ENCODE results near the gene TAS2R19.

TAS2R19 gene

GRCh38 chr12:11016937-11017336 lies 5.5 kb downstream of the TAS2R19 start:
- ATAC-seq (ENCODE audit: low read depth) = no peak
- DNase-seq (ENCODE audit: low spot score) = no peak
- Histone ChIP-seq H3K36me3 (ENCODE audit: low read depth) (no peaks in the 10 kb centered on the region), H3K9me3 (ENCODE audit: severe bottlenecking) (no peaks in the 10 kb centered on the region), H3K27ac (ENCODE audit: poor library complexity, severe bottlenecking) (no peak overlapping the region), H3K27me3 (ENCODE audit: insufficient read depth, poor library complexity, severe bottlenecking) (no peaks in the 10 kb centered on the region), H3K4me3 (ENCODE audit: severe bottlenecking) (no peak overlapping the region), H3K4me1 (ENCODE audit: insufficient read depth, poor library complexity, severe bottlenecking) (no peaks in the 10 kb centered on the region)
- no peak for TF ChIP-seq CTCF (IDR thresholded peaks at IDR 0.05; ENCODE audit: poor library complexity, severe bottlenecking)

GRCh38 chr12:11015775-11016430 lies 6.5 kb downstream of the TAS2R19 start:
- H3K4me1 ChIP-seq (ENCODE audit: insufficient read depth, poor library complexity, severe bottlenecking) = no peaks in the 10 kb centered on the region
- no peak overlapping the region for H3K4me3 ChIP-seq (ENCODE audit: severe bottlenecking)
- no peak for TF ChIP-seq CTCF (IDR thresholded peaks at IDR 0.05; ENCODE audit: poor library complexity, severe bottlenecking)
- ATAC-seq (ENCODE audit: low read depth) (no peak), DNase-seq (ENCODE audit: low spot score) (no peak)
- no peaks in the 10 kb centered on the region for H3K36me3 ChIP-seq (ENCODE audit: low read depth)
- H3K27ac ChIP-seq (ENCODE audit: poor library complexity, severe bottlenecking) = no peak overlapping the region
- H3K27me3 ChIP-seq (ENCODE audit: insufficient read depth, poor library complexity, severe bottlenecking) = no peaks in the 10 kb centered on the region
- no peaks in the 10 kb centered on the region for H3K9me3 ChIP-seq (ENCODE audit: severe bottlenecking)

- TF ChIP-seq CTCF (IDR thresholded peaks at IDR 0.05; ENCODE audit: poor library complexity, severe bottlenecking) = no peak
- DNase-seq (ENCODE audit: low spot score) = no peak
Observed at GRCh38 chr12:11014234-11014633, 8.2 kb downstream of the TAS2R19 start.

GRCh38 chr12:11007608-11008007 lies 14.8 kb downstream of the TAS2R19 start:
- H3K4me3 ChIP-seq (ENCODE audit: severe bottlenecking) = no peak overlapping the region
- no peak overlapping the region for H3K27ac ChIP-seq (ENCODE audit: poor library complexity, severe bottlenecking)
- no peaks in the 10 kb centered on the region for H3K4me1 ChIP-seq (ENCODE audit: insufficient read depth, poor library complexity, severe bottlenecking)
- DNase-seq (ENCODE audit: low spot score) (no peak), ATAC-seq (ENCODE audit: low read depth) (no peak)
- H3K27me3 ChIP-seq (ENCODE audit: insufficient read depth, poor library complexity, severe bottlenecking) = no peaks in the 10 kb centered on the region
- no peaks in the 10 kb centered on the region for H3K36me3 ChIP-seq (ENCODE audit: low read depth)
- TF ChIP-seq CTCF (IDR thresholded peaks at IDR 0.05; ENCODE audit: poor library complexity, severe bottlenecking) = no peak
- H3K9me3 ChIP-seq (ENCODE audit: severe bottlenecking) = no peaks in the 10 kb centered on the region

More at GRCh38 chr12:11014234-11014633, 8.2 kb downstream of the TAS2R19 start:
- Histone ChIP-seq H3K27ac (ENCODE audit: poor library complexity, severe bottlenecking) (no peak overlapping the region), H3K4me1 (ENCODE audit: insufficient read depth, poor library complexity, severe bottlenecking) (no peaks in the 10 kb centered on the region), H3K27me3 (ENCODE audit: insufficient read depth, poor library complexity, severe bottlenecking) (no peaks in the 10 kb centered on the region), H3K9me3 (ENCODE audit: severe bottlenecking) (no peaks in the 10 kb centered on the region), H3K36me3 (ENCODE audit: low read depth) (no peaks in the 10 kb centered on the region), H3K4me3 (ENCODE audit: severe bottlenecking) (no peak overlapping the region)
- ATAC-seq (ENCODE audit: low read depth) = no peak

- DNase-seq (ENCODE audit: low spot score) (no peak), ATAC-seq (ENCODE audit: low read depth) (no peak)
- Histone ChIP-seq H3K9me3 (ENCODE audit: severe bottlenecking) (no peaks in the 10 kb centered on the region), H3K4me1 (ENCODE audit: insufficient read depth, poor library complexity, severe bottlenecking) (no peaks in the 10 kb centered on the region), H3K4me3 (ENCODE audit: severe bottlenecking) (no peak within 1 kb of the TSS), H3K36me3 (ENCODE audit: low read depth) (no peaks in the 10 kb centered on the region), H3K27me3 (ENCODE audit: insufficient read depth, poor library complexity, severe bottlenecking) (no peaks in the 10 kb centered on the region), H3K27ac (ENCODE audit: poor library complexity, severe bottlenecking) (no peak within 1 kb of the TSS)
- TF ChIP-seq CTCF (IDR thresholded peaks at IDR 0.05; ENCODE audit: poor library complexity, severe bottlenecking) = no peak
Observed at GRCh38 chr12:10998204-10998603, 24.2 kb downstream of the TAS2R19 start, which contains the start of gene TAS2R20. Gene TAS2R20, minus strand, starts transcription at chr12:10998304. Its CDS starts 429 bp downstream, at chr12:10997875.
